Loucy (cell line): Measurements from ENCODE around the gene RABGGTA.

Experiments
- EZH2phosphoT487 ChIP-seq: fragments of 200-600 bp; IDR thresholded peaks from 2 replicates; pipeline ENCODE4 v1.6.1; 2018; ENCODE audit warnings: antibody characterized with exemption, mild to moderate bottlenecking, moderate library complexity, borderline replicate concordance
- TF ChIP-seq, protein P1 (sequence below): fragments of 200-600 bp; sonication (generic); conservative IDR thresholded peaks from 2 replicates; pipeline ENCODE4 v1.5.1; 2014; ENCODE audit warnings: mild to moderate bottlenecking, antibody characterized with exemption, low read length

GRCh38 chr14:24241829-24242443 lies 29.5 kb downstream of the RABGGTA start:
- TF ChIP-seq, protein P1, sequence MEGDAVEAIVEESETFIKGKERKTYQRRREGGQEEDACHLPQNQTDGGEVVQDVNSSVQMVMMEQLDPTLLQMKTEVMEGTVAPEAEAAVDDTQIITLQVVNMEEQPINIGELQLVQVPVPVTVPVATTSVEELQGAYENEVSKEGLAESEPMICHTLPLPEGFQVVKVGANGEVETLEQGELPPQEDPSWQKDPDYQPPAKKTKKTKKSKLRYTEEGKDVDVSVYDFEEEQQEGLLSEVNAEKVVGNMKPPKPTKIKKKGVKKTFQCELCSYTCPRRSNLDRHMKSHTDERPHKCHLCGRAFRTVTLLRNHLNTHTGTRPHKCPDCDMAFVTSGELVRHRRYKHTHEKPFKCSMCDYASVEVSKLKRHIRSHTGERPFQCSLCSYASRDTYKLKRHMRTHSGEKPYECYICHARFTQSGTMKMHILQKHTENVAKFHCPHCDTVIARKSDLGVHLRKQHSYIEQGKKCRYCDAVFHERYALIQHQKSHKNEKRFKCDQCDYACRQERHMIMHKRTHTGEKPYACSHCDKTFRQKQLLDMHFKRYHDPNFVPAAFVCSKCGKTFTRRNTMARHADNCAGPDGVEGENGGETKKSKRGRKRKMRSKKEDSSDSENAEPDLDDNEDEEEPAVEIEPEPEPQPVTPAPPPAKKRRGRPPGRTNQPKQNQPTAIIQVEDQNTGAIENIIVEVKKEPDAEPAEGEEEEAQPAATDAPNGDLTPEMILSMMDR, result peak; percentile 32; the same call in 1 of the 2 replicates
- TF ChIP-seq EZH2phosphoT487, result no peak
